H9 (cell line): ENCODE measurements around the gene SELENOI. TPM values are rescaled to one million over a fixed set of nuclear protein-coding genes. Genes with fewer than 3 reads are reported as not detected.

ENCODE experiments used
- DNase-seq: peaks from one replicate; pipeline ENCODE4 v3.0.0-alpha.2; 2017
- H2AFZ ChIP-seq: one replicate; pipeline ENCODE4 v1.6.1; 2013; ENCODE audit warnings: mild to moderate bottlenecking, low read length, control low read depth, moderate library complexity
- H2AK5ac ChIP-seq: 2 replicates; pipeline ENCODE4 v1.6.1; 2013; ENCODE audit warnings: low read length, control low read depth, mixed read lengths; ENCODE audit not compliant: insufficient read length
- H2BK120ac ChIP-seq: one replicate; pipeline ENCODE4 v1.6.1; 2013; ENCODE audit warnings: low read depth, mild to moderate bottlenecking, low read length, control low read depth, inconsistent platforms; ENCODE audit not compliant: poor library complexity, severe bottlenecking
- H2BK12ac ChIP-seq: 2 replicates; pipeline ENCODE4 v1.6.1; 2013; ENCODE audit warnings: low read length, control low read depth, mixed read lengths, low read depth; ENCODE audit not compliant: insufficient read length
- H2BK15ac ChIP-seq: 2 replicates; pipeline ENCODE4 v1.6.1; 2013; ENCODE audit warnings: low read depth, low read length, control low read depth
- H2BK20ac ChIP-seq: one replicate; pipeline ENCODE4 v1.6.1; 2013; ENCODE audit warnings: low read depth, mild to moderate bottlenecking, low read length, control low read depth, inconsistent platforms; ENCODE audit not compliant: poor library complexity, severe bottlenecking
- H2BK5ac ChIP-seq: 2 replicates; pipeline ENCODE4 v1.6.1; 2013; ENCODE audit warnings: low read length, control low read depth, mixed read lengths; ENCODE audit not compliant: insufficient read length
- H3K14ac ChIP-seq: 2 replicates; pipeline ENCODE4 v1.6.1; 2013; ENCODE audit warnings: low read length, control low read depth; ENCODE audit not compliant: insufficient read depth
- H3K18ac ChIP-seq: 2 replicates; pipeline ENCODE4 v1.6.1; 2013; ENCODE audit warnings: low read depth, mild to moderate bottlenecking, mixed read lengths, low read length, control low read depth; ENCODE audit not compliant: insufficient read length
- H3K23ac ChIP-seq: 2 replicates; pipeline ENCODE4 v1.6.1; 2013; ENCODE audit warnings: low read length, control low read depth, mixed read lengths, low read depth; ENCODE audit not compliant: insufficient read length
- H3K23me2 ChIP-seq: 2 replicates; pipeline ENCODE4 v1.6.1; 2013; ENCODE audit warnings: low read depth, mild to moderate bottlenecking, mixed read lengths, low read length, control low read depth; ENCODE audit not compliant: insufficient read length, poor library complexity, severe bottlenecking
- H3K27ac ChIP-seq: 2 replicates; pipeline ENCODE4 v1.5.1; 2013; ENCODE audit warnings: low read length, control low read depth, mixed read lengths, low read depth; ENCODE audit not compliant: insufficient read length
- H3K27me3 ChIP-seq: 2 replicates; pipeline ENCODE4 v1.6.1; 2013; ENCODE audit warnings: low read length, control low read depth, inconsistent platforms; ENCODE audit not compliant: insufficient read depth
- H3K4ac ChIP-seq: 2 replicates; pipeline ENCODE4 v1.6.1; 2013; ENCODE audit warnings: low read depth, mild to moderate bottlenecking, control low read depth, inconsistent platforms, low read length, moderate library complexity
- H3K4me1 ChIP-seq: 2 replicates; pipeline ENCODE4 v1.6.1; 2013; ENCODE audit warnings: low read length, control low read depth, inconsistent platforms; ENCODE audit not compliant: insufficient read depth
- H3K4me2 ChIP-seq: 2 replicates; pipeline ENCODE4 v1.6.1; 2013; ENCODE audit warnings: low read length, control low read depth, mixed read lengths; ENCODE audit not compliant: insufficient read length, insufficient read depth
- H3K56ac ChIP-seq: 2 replicates; pipeline ENCODE4 v1.6.1; 2013; ENCODE audit warnings: low read depth, mild to moderate bottlenecking, mixed read lengths, low read length, control low read depth; ENCODE audit not compliant: insufficient read length
- H3K79me1 ChIP-seq: 2 replicates; pipeline ENCODE4 v1.6.1; 2013; ENCODE audit warnings: low read depth, mild to moderate bottlenecking, moderate library complexity, low read length, control low read depth, inconsistent platforms; ENCODE audit not compliant: insufficient read depth, poor library complexity, severe bottlenecking
- H3K79me2 ChIP-seq: 2 replicates; pipeline ENCODE4 v1.6.1; 2013; ENCODE audit warnings: low read length, control low read depth, inconsistent platforms; ENCODE audit not compliant: insufficient read depth
- H3K9ac ChIP-seq: 2 replicates; pipeline ENCODE4 v1.6.1; 2013; ENCODE audit warnings: low read length, control low read depth, mixed read lengths; ENCODE audit not compliant: insufficient read length; ENCODE audit errors: extremely low read depth
- H3K9me3 ChIP-seq: one replicate; pipeline ENCODE4 v1.6.1; 2013; ENCODE audit warnings: low read depth, low read length, inconsistent platforms; ENCODE audit not compliant: control insufficient read depth
- H3T11ph ChIP-seq: one replicate; pipeline ENCODE4 v1.6.1; 2013; ENCODE audit warnings: mild to moderate bottlenecking, low read length, control low read depth, inconsistent platforms
- H4K20me1 ChIP-seq: one replicate; pipeline ENCODE4 v1.6.1; 2013; ENCODE audit not compliant: control insufficient read depth, insufficient read length, insufficient read depth
- H4K5ac ChIP-seq: 2 replicates; pipeline ENCODE4 v1.6.1; 2013; ENCODE audit warnings: low read depth, mild to moderate bottlenecking, mixed read lengths, low read length, control low read depth; ENCODE audit not compliant: insufficient read length
- H4K8ac ChIP-seq: replicated peaks from 2 replicates; pipeline ENCODE4 v1.6.1; 2013; ENCODE audit warnings: low read length, control low read depth, mixed read lengths, low read depth; ENCODE audit not compliant: insufficient read length
- H4K91ac ChIP-seq: 2 replicates; pipeline ENCODE4 v1.6.1; 2013; ENCODE audit warnings: low read depth, mild to moderate bottlenecking, moderate library complexity, mixed read lengths, low read length, control low read depth; ENCODE audit not compliant: insufficient read length
- H3K27ac Mint-ChIP-seq, 3 experiments: 2 replicates in 2 of 3; 3 replicates in 1 of 3; pipeline ENCODE4 v1.8.0; 2020 to 2021; ENCODE audit warnings: mixed read lengths in 3 of 3, mild to moderate bottlenecking in 1 of 3, moderate library complexity in 1 of 3
- H3K27me3 Mint-ChIP-seq: 2 replicates; pipeline ENCODE4 v1.8.0; 2021; ENCODE audit warnings: low read depth, mild to moderate bottlenecking, moderate library complexity, mixed read lengths
- H3K36me3 Mint-ChIP-seq, 3 experiments: 2 replicates in 2 of 3; 3 replicates in 1 of 3; pipeline ENCODE4 v1.8.0; 2020 to 2021; ENCODE audit warnings: low read depth in 3 of 3, mixed read lengths in 3 of 3; ENCODE audit not compliant: insufficient read depth in 1 of 3
- H3K4me1 Mint-ChIP-seq, 2 experiments: 2 replicates each; pipeline ENCODE4 v1.8.0; 2020; ENCODE audit warnings: mixed read lengths in 2 of 2
- H3K4me3 Mint-ChIP-seq, 2 experiments: 2 replicates in 1 of 2; 3 replicates in 1 of 2; pipeline ENCODE4 v1.8.0; 2020 to 2021; ENCODE audit warnings: mild to moderate bottlenecking in 2 of 2, mixed read lengths in 2 of 2, moderate library complexity in 1 of 2
- H3K9me3 Mint-ChIP-seq, 2 experiments: 2 replicates in 1 of 2; 3 replicates in 1 of 2; pipeline ENCODE4 v1.8.0; 2020; ENCODE audit warnings: mild to moderate bottlenecking in 2 of 2, mixed read lengths in 2 of 2, moderate library complexity in 1 of 2
- CTCF ChIP-seq: fragments of 200-600 bp; sonication (generic); conservative IDR thresholded peaks from 3 replicates; pipeline ENCODE4 v1.8.0; 2021; ENCODE audit warnings: antibody characterized with exemption, mild to moderate bottlenecking
- WGBS: extraction: QIAGEN DNeasy Blood & Tissue Kit; methylation state at CpG from one replicate; pipeline ENCODE4 v1.1.7; 2013; ENCODE audit warnings: missing lambda C conversion rate, low lambda C conversion rate, mixed read lengths; ENCODE audit not compliant: insufficient read length; ENCODE audit errors: extremely low coverage; 5-methylcytosine and 5-hydroxymethylcytosine counted together
- total RNA-seq: library from RNA; stranded (reverse); gene quantifications from 2 replicates; pipeline ENCODE4 v1.2.1, GENCODE V29; 2021

The SELENOI gene
- total RNA-seq, 1 experiment from 2014 or later: 41.9 TPM

- Histone ChIP-seq H4K8ac (no peak overlapping the region), H3K79me2 (no peaks in the 10 kb centered on the region), H3K56ac (no peak overlapping the region), H3K4ac (no peak overlapping the region), H3K79me1 (no peaks in the 10 kb centered on the region), H3K4me1 (no peaks in the 10 kb centered on the region), H4K91ac (no peak overlapping the region), H2BK120ac (no peak overlapping the region), H2AK5ac (no peak overlapping the region), H3K14ac (no peak overlapping the region), H2BK15ac (no peak overlapping the region), H4K20me1 (no peaks in the 10 kb centered on the region), H3K27me3 (no peaks in the 10 kb centered on the region), H2AFZ (no peak overlapping the region), H3K4me2 (no peak overlapping the region), H3K18ac (no peak overlapping the region), H3K23ac (no peak overlapping the region), H3K27ac (no peak overlapping the region), H2BK20ac (no peak overlapping the region), H2BK5ac (no peak overlapping the region), H3K23me2 (no peaks in the 10 kb centered on the region), H2BK12ac (no peak overlapping the region), H3K9me3 (no peaks in the 10 kb centered on the region), H4K5ac (no peak overlapping the region), H3K9ac (no peak overlapping the region), H3T11ph (no peak overlapping the region)
- Mint-ChIP-seq H3K4me1 (peaks cover 2 to 3% of the 10 kb centered on the region in 2 experiments; a peak in 1 of 4 replicates), H3K9me3 (no peaks in the 10 kb centered on the region), H3K27ac (no peak overlapping the region), H3K4me3 (no peak overlapping the region), H3K27me3 (no peaks in the 10 kb centered on the region; the same call in 1 of the 2 replicates), H3K36me3 (no peaks in the 10 kb centered on the region)
- no CpG with 5 or more reads among the region's 9 CpGs for WGBS
- TF ChIP-seq CTCF: no peak
- DNase-seq: no peak
Measured at GRCh38 chr2:26407526-26407925, 61.6 kb downstream of the SELENOI start.
